ENCODE results near the gene HLA-DMA.
"Not testable (repeated sequence)": the region's sequence is repeated elsewhere in the genome, so short reads cannot be mapped to it uniquely, and the experiment has no call there.

The HLA-DMA gene

DNA sequence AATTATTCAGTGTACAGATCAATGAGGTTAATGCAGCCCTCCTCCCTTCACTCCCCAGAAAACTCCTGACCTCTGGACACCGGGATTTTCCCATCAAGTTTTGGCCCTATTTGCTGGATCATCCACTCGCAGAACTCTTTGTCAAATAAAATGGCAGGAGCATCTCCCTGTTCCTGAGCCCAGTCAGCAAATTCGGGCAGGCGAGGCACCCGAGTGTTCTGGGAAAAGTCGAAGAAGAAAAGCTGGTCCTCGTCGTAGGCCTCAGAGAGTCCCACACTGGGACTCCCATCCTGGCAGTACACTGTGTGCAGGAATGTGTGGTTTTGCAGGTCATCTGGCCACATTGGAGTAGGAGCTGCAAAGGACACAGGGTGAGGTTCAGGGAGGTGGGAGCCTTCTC, 2.4 kb downstream of the HLA-DMA start:
- no peak for DNase-seq

DNA sequence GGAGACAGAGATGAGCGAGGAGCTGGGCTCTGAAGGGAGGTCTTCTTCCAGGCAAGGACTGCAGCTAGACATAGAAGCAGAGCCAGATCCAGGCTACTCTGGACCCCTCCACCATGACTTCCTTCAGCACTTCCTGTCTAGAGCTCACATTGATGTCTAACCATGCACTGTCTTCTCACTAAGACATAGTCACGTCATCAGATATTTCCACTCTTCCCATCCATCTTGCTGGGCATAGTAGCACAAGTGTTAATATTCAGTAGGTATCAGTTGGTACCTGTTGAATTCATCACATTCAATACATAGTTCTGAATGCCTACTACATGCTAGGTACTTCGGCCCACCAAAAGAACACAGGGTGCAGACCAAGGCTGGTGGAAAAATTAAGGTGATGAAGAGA, 2.9 kb downstream of the HLA-DMA start:
- DNase-seq = no peak

DNA sequence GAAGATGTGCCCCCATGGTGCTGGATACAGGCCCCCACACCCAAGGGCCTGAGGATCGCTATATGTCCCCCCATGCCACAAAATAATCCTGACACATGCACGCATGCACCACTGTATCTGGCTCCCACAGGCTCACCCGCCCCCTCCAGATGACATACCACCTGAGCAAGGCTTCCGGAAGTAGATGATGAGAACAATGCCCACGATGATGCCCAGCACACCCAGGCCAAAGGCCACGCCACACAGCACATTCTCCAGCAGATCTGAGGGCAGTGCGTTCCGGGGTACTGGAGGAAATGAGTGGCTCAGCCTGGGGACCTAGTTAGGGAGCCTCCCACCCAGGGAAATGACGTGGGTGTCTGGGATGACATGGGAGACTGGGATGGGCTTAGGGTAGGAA, 3.8 kb downstream of the HLA-DMA start:
- DNase-seq = no peak

DNA sequence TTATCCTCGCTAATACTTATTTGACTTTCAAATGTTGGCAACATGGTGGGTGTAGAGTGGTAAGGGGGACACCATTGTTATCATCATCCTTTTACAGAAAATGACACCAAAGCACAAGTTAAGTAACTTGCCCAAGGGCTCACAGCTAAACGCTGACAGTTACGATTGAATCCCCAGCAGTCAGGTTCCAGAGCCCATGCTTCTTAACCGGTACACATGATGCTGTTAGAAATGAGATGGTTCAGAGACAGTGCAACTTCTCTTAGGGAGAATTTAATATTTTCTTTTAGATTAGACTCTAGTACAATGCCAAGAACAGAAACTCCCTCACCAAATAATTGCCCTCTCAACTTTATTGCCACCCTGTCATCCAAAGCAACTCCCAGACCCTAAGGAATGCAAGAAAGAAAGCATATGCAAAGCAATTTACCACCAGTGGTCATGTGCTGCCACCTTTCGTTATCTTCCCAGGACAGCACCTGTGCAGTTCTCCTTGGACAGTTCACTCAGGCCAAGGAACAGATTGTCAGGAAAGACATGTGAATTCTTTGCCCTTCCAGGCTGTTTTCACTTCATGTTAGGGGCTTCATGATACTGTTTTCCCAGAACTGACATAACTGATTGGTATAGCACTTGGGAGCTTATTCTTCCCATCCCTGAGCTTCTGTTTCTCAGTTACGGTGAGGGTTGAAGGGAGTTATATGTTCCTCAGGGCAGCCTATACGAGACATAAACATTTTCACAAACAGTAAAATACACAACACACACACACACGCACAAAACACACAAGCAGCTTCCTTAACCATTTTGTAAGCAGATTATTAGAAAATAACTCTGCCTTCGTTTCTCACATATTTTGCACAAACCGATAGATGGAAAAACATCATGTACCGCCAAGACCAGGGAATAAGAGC, 5.1 kb downstream of the HLA-DMA start:
- DNase-seq = peak; percentile 28

DNA sequence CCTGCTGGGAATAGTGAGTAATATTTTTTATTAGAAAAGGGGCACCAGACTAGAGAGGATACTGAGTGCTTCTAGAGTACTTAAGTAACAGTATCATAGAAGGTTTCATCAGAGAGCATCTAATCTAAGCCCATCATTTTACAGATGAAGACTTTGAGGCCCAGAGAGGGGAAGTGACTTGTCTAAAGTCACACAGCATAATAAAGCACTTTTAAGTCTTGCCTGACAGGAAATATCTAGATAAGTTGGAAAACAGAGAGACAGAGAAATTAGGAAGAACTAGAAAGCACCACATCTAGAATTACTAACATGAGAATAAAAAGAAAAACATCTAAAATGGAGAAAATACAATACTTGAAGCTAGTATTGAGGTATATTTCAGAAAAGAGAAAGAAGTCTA, 6.0 kb downstream of the HLA-DMA start:
- no peak for DNase-seq

DNA sequence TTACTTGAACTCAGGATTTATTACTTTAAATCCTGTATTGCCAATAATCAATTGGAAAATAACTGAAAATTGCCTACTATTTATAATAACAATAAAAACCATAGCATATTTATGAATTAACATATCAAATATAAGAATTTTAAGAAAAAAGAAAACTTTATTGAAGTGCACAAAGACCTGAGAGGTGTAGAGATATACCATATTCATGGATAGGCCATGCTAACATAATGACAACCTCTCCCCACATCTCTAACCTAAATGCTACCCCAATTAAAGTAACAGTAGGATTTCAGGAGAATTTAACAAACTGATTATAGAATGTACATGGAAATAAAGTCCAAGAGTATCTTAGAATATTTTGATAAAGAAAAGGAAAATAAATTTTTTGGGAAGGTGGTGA, 6.9 kb downstream of the HLA-DMA start:
- no peak for DNase-seq

DNA sequence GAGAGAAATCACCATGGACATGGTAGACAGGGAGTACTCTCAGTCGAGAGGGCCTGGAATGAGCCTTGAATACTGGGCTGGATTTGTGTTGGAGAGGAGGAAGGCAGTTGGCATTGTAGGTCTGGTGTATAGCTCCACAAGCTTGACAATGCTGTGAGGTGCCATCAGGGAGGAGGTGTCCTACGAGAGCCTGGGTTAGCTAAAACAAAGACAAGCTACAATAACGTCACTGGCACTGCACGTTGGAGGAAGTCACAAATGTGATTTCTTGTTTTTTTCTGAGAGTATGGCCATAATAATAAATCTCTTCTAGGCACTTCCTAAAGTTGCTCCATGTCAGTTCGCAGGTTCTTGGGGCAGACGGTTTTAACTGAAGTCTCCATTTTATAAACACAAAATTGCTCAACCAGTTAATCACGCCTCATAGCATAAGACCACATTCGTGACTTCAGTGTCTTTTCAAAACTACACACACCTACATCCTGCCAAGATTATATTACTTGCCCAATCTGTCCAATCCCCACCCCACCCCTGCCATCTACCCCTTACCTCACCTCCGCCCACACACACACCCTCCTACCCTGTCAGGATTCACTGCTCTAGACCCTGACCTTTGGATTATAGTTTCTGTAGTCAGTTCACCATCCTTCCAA, 7.7 kb downstream of the HLA-DMA start:
- peak; percentile 24 for DNase-seq

DNA sequence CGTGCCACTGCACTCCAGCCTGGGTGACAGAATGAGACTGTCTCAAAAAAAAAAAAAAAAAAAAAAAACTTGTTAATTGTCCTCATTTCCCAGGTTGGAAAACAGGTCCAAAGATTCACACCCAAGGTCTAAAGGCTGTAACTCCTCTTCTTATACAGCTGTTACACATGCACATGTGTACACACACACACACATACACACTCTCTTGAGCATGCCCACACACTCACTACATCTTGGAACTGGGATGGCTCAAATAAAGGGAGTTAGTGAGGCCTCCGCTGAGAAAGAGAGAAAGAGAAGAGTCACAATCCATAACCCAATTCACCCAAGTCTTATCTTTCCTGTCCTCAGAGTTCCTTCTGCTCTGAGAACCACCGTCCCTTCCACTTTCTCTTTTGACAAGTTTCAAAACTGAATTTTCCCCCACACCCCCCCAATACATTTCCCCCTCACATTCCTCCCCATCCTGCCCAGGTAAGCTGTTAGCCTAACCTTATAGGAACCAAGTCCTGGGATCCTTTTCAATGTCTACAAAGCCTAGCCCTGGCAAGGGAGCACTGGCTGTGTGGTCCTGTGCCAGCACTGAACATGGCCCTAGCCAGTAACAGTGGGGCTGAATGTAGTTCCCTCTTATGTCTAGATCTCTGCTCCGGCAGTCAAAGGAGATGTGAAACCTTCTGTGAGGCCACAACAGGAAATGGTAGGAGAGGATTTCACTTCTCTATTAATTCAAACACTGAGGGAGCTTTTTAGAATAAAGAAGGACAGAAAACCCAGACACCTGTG, 8.8 kb downstream of the HLA-DMA start:
- peak; percentile 22 for DNase-seq

DNA sequence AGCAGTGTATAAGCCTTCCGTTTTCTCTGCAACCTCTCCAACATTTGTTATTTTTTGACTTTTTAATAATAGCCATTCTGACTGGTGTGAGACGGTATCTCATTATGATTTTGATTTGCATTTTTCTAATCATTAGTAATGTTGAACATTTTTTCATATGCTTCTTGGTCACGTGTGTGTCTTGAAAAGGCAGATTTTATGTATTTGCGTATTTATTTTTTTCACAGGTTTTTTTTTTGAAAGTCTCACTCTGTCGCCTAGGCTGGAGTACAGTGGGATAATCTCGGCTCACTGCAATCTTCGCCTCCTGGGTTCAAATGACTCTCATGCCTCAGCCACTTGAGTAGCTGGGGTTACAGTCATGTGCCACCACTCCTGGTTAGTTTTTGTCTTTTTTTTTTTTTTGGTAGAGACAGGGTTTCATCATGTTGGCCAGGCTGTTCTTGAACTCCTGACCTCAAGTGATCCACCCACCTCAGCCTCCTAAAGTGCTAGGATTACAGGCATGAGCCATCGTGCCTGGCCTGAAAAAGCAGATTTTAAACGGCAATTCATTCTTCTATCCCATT, 10.3 kb downstream of the HLA-DMA start:
- DNase-seq = not testable (repeated sequence)

DNA sequence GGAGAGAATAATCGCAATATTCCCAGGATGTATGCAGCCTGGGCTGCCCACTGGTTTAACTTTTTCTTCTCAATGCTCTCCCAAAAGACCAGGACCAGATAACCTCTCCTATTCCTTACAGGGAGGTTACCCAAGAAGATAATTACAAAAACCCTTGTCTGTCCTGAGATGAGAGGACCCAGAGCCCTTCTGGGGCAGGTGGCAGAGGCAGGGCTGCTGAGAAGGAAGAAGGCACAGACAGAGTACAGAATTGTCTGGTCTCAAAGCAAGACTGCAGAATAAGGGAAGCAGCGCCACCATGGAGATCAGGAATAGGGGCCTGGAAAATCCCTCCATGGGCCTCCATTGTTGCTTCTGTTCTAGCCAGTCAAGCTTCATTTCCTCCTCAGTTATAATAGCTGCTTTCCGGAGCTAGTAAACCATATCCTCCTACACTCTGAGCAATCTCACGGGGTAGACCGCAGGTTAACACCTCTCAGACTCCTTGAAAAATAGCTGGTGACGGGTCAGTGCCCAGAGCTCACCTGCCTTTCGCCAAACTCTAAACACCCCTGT, 11.6 kb downstream of the HLA-DMA start:
- peak; percentile 35 for DNase-seq

DNA sequence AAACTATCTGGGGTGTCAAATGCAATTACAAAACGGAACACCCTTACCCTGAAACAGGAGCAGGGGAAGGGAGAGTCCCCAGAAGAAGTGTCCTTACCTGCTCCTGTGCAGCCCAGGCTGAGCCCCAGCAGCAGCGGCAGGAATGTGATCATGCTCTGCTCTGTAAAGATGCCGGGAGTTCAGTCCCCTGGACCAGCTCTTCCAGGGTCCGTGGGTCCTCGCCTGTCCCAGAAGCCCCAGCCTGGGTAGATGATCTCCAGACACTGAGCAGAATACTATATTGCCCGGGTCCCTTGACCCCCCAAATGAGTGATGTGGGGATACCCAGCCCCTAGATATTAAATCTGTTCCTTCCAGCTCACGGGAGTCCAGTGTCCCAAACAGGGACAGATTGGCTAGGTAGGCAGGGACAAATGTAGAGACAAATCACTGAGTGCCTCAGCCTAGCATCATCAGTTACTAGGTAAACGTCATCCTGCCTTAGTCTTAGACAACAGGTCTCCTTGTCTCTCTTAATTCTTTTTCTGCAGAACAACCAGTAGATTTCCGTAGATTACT, 12.2 kb downstream of the HLA-DMA start, which contains the start of gene HLA-DMB:
Gene HLA-DMB, minus strand, starts transcription at position 373 of the 558 bp plus-strand sequence. Its CDS starts 221 bp downstream, at position 152.
- peak; percentile 15 for DNase-seq

DNA sequence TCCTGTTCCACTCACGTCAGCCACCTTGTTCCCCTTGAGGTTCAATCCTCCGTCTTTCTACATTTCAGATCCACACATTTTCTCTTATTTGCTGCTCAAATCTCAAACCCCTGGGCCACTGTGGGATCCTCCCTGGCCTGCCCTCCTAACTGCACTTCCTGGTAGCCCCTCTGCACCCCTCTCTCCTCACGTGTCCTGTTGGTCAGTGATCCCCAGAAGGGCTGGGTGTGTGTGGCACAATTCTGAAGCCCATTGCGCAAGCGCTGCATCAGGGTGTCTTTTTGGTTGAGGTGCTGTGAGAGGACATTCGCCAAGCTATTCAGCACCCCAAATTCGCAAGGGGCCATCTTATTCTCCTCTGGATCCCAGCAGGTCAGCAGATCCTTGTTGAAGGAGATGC, 14.4 kb downstream of the HLA-DMA start:
- no peak for DNase-seq

DNA sequence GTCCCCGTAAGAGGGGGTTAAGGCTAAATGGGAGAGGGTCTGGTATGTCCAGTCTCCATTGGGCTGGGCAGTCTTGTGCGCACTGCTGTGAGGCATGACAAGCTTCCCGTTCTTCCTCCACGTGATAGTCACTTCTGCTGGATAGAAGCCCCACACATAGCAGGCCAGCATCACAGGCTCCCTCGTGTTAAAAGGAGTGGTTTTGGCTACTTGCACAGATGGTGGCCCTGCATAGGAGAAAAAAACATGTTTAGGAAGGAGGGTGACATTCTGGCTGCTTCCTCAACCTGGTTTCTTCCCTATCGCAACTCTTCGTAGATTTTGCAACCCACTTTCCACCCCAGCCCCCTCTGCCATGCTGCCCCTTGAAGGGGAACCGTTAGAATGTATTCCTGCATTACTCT, 15.7 kb downstream of the HLA-DMA start:
- DNase-seq = no peak

DNA sequence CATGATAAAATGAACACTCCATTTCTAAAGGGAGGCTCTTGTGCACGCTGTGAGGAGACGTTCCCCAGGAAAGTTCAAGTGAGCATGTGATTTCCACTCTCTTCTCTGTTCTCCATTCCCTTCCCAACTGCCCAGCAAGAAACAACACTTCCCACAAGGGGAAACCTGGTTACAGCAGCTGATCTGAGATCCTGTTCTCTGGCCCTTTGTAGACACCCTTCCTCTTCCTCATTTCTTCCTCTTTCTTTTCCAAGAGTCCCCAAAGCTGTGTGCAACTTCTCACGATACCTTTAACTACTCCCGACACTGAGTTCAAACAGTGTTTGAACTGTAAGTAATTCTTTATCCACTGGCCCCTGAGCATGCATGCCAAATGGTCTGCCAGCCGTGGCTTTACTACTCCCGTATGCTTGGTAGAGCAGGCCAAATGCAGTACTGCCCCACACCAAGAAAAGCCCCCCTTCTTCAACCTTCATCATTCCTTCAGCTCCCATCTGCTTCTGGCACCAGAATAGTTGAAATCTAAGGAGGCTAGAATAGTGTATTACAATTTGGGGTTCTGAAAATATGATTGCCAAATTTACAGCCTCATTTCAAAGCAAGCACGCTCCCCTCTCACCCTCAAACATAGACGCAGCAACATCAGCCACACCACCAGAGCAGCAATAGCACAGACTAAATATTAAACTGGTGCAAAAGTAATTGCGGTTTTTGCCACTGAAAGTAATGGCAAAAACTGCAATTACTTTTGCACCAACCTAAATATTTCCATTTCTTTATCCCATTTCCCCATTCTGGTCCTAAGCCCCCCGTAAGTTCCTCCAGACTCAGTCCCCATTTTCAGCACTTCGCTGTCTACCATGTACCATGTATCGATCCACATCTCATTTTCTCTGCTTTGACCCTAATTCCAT, 16.4 kb downstream of the HLA-DMA start:
- no peak for DNase-seq

DNA sequence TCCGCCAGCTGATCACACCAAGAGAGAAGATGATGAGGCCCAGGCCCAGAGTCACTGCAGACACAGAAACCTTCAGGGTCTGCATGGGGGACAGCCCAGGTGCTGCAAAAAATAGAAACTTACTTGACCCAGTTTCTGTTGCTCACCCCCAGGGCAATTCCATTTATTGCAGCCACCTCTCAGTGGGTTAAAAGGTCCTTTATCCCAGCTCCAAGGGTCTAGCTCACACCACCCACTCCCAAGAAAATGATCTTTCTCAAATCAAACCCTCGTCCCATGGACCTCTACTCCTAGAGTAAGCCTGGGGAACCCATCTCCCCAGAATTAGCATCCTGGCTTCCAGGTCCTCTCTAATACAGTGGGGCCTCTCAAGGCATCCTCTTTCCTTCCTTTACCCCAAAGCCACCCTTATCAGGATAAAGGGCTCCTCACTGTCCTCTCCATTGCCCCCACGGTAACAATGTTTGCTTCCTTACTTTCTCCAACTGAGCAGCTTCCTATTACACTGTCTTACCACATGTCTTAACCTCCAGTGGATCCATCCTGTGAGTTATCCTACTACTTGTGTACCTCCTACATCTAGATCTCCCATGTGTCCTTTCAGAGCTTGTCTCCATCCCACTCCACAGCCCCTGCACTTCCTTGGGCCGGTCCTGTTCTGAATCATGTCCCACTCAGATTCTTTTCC, 17.2 kb downstream of the HLA-DMA start:
- DNase-seq = no peak

DNA sequence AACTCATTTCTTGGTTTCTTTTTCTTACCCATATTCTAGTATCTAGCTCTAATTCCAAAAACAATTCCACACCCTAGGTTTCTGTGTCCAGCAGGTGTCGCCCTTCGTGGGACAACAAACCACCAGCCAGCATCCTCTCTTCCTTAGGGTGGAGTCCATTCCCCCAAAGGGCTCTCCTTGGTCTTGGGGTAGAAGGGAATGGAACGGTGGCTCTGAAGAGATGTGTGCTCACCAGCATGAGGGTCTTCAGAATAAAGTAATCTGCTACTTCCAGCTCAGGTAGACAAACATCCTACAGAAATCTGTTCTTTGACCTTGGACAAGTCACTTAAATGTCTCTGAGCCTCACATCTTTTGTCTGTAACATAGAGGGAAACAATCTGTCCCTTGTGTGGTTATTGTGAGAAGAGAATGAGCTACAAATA, 19.2 kb downstream of the HLA-DMA start:
- DNase-seq = peak; percentile 72

DNA sequence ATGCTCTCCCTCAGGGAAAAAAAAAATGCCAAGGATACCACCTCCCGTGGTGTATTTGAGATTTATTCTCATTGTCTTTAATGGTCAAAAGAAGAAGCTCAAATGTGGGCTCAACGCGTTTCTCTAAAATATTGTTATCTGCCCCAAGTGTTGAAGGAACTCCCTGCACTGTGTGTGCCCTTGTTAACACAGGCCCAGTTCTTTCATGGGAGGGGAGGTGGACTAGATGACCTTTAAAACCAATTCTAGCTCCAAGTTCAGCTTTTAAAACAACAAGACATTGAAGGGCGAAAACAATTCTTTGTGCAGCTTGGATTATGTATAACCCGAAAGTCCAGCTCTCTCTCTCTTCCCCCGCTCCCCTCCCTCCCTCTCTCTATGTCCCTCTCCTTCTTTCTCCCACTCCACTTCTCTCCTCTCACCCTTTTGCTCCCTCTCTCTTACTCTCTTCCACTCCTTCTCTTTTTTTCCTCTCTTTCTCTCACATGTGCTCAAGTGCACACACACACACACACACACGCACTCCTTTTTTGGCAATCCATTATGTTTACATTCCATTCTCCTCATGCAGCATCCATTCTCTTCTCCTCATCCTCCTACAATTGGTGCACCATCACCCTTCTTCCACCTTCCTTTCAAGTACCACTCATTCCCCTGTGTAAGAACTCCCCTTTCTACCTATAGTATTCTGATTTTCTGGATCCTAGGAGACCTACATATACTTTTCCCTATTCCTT, 20.6 kb downstream of the HLA-DMA start:
- DNase-seq = no peak

DNA sequence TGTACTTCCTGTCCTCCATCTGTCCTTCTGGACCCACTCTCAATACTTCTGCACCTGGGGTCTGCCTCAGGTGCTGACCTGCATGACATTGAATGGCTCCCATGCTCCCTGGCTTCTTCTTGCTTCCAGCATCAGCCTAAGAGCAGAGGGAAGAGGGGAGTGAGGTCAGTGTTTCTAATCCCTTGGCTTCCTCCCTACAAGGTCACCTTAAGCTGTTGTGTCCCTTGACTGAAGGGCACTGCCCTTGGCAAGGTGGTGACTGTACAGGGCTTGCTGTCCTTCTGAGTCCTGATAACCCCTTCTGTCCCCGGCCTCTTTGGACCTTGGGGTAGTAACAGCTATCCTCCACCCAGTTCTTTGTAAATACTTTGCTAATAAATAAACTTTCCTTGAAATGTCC, 21.7 kb downstream of the HLA-DMA start:
- no peak for DNase-seq

DNA sequence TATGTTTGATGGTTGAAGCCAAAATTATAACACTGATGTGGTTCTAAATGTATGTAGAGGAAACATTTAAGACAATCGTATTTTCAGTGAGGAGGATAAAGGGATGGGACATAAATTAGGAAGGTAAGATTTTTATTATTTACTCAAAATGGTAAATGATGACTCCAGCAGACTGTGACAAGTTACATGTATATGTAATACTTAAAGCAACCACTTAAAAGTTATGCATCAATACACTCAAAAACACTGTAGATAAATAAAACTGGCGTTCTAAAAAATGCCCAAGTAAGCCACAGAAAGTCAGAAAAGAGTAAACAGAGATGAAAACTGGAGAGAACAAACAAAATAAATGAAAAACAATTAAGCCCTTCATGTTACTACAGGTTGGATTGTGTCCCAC, 30.8 kb downstream of the HLA-DMA start:
- no peak for DNase-seq

DNA sequence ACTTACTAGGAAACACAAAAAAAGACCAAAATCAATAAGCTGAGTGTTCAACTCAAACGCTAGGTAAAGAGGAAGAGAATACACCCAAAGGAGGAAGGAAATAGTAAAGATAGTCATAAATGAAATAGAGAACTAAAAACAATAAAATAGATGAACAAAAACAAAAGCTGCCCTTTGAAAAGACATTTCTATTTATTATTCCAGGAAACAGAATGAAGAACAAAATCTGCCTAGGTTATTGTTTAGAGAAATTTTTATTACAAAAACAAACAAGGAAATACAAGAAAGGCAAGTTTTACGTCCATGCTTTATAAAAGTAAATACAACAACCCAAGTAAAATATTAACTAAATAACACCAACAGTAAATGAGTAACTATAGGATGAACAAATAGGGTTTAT, 32.2 kb downstream of the HLA-DMA start:
- no peak for DNase-seq

Measured in activated naive CD4-positive, alpha-beta T cell treated with anti-CD3 and anti-CD28 coated beads, Interleukin-2, amount 50 U/mL, for 16 hours (primary cell).